ENCODE data around the gene ANAPC13. TPM values are rescaled to one million over a fixed set of nuclear protein-coding genes. Genes with fewer than 3 reads are reported as not detected.

The ANAPC13 gene
- total RNA-seq, 2 experiments from 2014 or later = 29.8 to 50.6 TPM

DNA sequence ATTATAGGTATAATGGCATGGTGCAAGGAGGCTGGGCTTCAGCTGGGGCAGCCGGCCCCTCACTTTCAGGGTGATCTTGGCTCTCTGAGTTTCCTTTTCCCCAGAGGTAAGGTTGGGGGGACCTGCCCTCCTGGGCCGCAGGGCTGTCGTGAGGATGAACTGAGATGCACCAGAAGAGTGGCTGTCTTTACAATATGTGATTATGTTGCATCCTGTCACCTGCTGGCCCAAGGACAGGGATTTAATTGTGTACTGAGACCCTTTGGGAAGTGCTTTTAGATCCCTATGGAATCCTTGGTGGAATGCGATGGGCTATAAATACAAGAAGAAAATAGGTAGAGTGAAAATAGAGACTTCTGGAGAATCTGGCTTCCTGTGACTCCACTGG, 22.1 kb downstream of the ANAPC13 start:
- Histone ChIP-seq H3K27ac (ENCODE audit: low read depth, low read length, poor library complexity, severe bottlenecking) (no peak overlapping the region), H3K79me2 (ENCODE audit: insufficient read depth, low read depth, low read length) (no peaks in the 10 kb centered on the region; the same call in 1 of the 2 replicates), H3K9me2 (ENCODE audit: insufficient read depth, low read length) (no peaks in the 10 kb centered on the region), H3K4me2 (ENCODE audit: low read length) (no peak overlapping the region), H3K4me1 (ENCODE audit: insufficient read depth, low read length, poor library complexity, severe bottlenecking) (no peaks in the 10 kb centered on the region), H3K4me3 (ENCODE audit: low read depth, low read length, poor library complexity, severe bottlenecking) (no peak overlapping the region), H3K9me3 (ENCODE audit: low read length) (no peaks in the 10 kb centered on the region), H3K36me3 (ENCODE audit: insufficient read depth, low read length) (no peaks in the 10 kb centered on the region), H2AFZ (ENCODE audit: low read length) (no peak overlapping the region), H4K20me1 (ENCODE audit: insufficient read depth, low read length) (no peaks in the 10 kb centered on the region)
- no TSS peak for BruUV-seq (replicated peaks)
- ChIA-PET CTCF (ENCODE audit: unreplicated experiment) (no interaction called here), POLR2A (no interaction called here)
- intact Hi-C loops (cut with micrococcal nuclease; ENCODE audit: unreplicated experiment) = no loop called here
- DNase-seq (ENCODE audit: low spot score) = no peak
- no peak for TF ChIP-seq CTCF (conservative IDR thresholded peaks at IDR 0.05; ENCODE audit: low read length)
- no peak for TF ChIP-seq EZH2phosphoT487 (IDR thresholded peaks at IDR 0.05; ENCODE audit: borderline replicate concordance, low read depth, low read length)

- no peaks in the 10 kb centered on the region for H3K36me3 ChIP-seq (ENCODE audit: insufficient read depth, low read length)
- CTCF ChIA-PET (ENCODE audit: unreplicated experiment) = no interaction called here
- TF ChIP-seq CTCF (conservative IDR thresholded peaks at IDR 0.05; ENCODE audit: low read length) (no peak), EZH2phosphoT487 (IDR thresholded peaks at IDR 0.05; ENCODE audit: borderline replicate concordance, low read depth, low read length) (no peak)
- no peak overlapping the region for H2AFZ ChIP-seq (ENCODE audit: low read length)
- no peaks in the 10 kb centered on the region for H3K9me3 ChIP-seq (ENCODE audit: low read length)
- no peaks in the 10 kb centered on the region for H4K20me1 ChIP-seq (ENCODE audit: insufficient read depth, low read length)
- intact Hi-C loops (cut with micrococcal nuclease; ENCODE audit: unreplicated experiment) = no loop called here
- no peaks in the 10 kb centered on the region for H3K9me2 ChIP-seq (ENCODE audit: insufficient read depth, low read length)
- H3K27ac ChIP-seq (ENCODE audit: low read depth, low read length, poor library complexity, severe bottlenecking) = no peak overlapping the region
- H3K4me1 ChIP-seq (ENCODE audit: insufficient read depth, low read length, poor library complexity, severe bottlenecking) = no peaks in the 10 kb centered on the region
- no peak overlapping the region for H3K4me3 ChIP-seq (ENCODE audit: low read depth, low read length, poor library complexity, severe bottlenecking)
- H3K4me2 ChIP-seq (ENCODE audit: low read length) = no peak overlapping the region
- BruUV-seq (replicated peaks) = no TSS peak
- POLR2A ChIA-PET = no interaction called here
- no peak for DNase-seq (ENCODE audit: low spot score)
- no peaks in the 10 kb centered on the region for H3K79me2 ChIP-seq (ENCODE audit: insufficient read depth, low read depth, low read length)
Observed at GRCh38 chr3:134462331-134462941, 23.3 kb downstream of the ANAPC13 start.

- no peaks in the 10 kb centered on the region for H3K36me3 ChIP-seq (ENCODE audit: insufficient read depth, low read length)
- no TSS peak for BruUV-seq (replicated peaks)
- intact Hi-C loops (cut with micrococcal nuclease; ENCODE audit: unreplicated experiment) = no loop called here
- H3K9me2 ChIP-seq (ENCODE audit: insufficient read depth, low read length) = no peaks in the 10 kb centered on the region
- H3K9me3 ChIP-seq (ENCODE audit: low read length) = no peaks in the 10 kb centered on the region
- H3K27ac ChIP-seq (ENCODE audit: low read depth, low read length, poor library complexity, severe bottlenecking) = no peak overlapping the region
- no peak for DNase-seq (ENCODE audit: low spot score)
- no peaks in the 10 kb centered on the region for H3K4me1 ChIP-seq (ENCODE audit: insufficient read depth, low read length, poor library complexity, severe bottlenecking)
- no peaks in the 10 kb centered on the region for H3K79me2 ChIP-seq (ENCODE audit: insufficient read depth, low read depth, low read length)
- H3K4me2 ChIP-seq (ENCODE audit: low read length) = no peak overlapping the region
- no peak overlapping the region for H2AFZ ChIP-seq (ENCODE audit: low read length)
- no peaks in the 10 kb centered on the region for H4K20me1 ChIP-seq (ENCODE audit: insufficient read depth, low read length)
- no peak overlapping the region for H3K4me3 ChIP-seq (ENCODE audit: low read depth, low read length, poor library complexity, severe bottlenecking)
- ChIA-PET POLR2A (no interaction called here), CTCF (ENCODE audit: unreplicated experiment) (no interaction called here)
- no peak for TF ChIP-seq CTCF (conservative IDR thresholded peaks at IDR 0.05; ENCODE audit: low read length)
- TF ChIP-seq EZH2phosphoT487 (IDR thresholded peaks at IDR 0.05; ENCODE audit: borderline replicate concordance, low read depth, low read length) = no peak
Observed at GRCh38 chr3:134460965-134461364, 24.8 kb downstream of the ANAPC13 start.
